HepG2 (cell line): ENCODE measurements around the gene RAC3. TPM values are rescaled to one million over a fixed set of nuclear protein-coding genes. Genes with fewer than 3 reads are reported as not detected.

Experiments
- ATM ChIP-seq: fragments of 450-650 bp; IDR thresholded peaks from 2 replicates; pipeline ENCODE4 v1.7.1; 2017; ENCODE audit warnings: mild to moderate bottlenecking, borderline replicate concordance
- CREBL2 ChIP-seq: sonication (generic); formaldehyde crosslinking; IDR thresholded peaks from 2 replicates; pipeline ENCODE4 v1.8.1; 2023; ENCODE audit warnings: missing genetic modification reagents, mild to moderate bottlenecking, borderline replicate concordance
- CREM ChIP-seq, 2 experiments: sonication (generic) in 1 of 2; formaldehyde crosslinking in 1 of 2; IDR thresholded peaks; 2 replicates each; pipeline versions ENCODE4 v1.4.0 to v1.6.1; 2016 to 2020; ENCODE audit warnings: antibody characterized with exemption in 1 of 2, mild to moderate bottlenecking in 1 of 2, missing genetic modification reagents in 1 of 2
- ELF4 ChIP-seq: sonication (generic); formaldehyde crosslinking; IDR thresholded peaks from 2 replicates; pipeline ENCODE4 v1.5.0; 2020; ENCODE audit warnings: missing genetic modification reagents, mild to moderate bottlenecking, moderate library complexity, borderline replicate concordance
- FOXA3 ChIP-seq: IDR thresholded peaks from 2 replicates; pipeline ENCODE4 v1.6.1; 2016; ENCODE audit warnings: missing genetic modification reagents, missing compliant biosample characterization
- FOXK1 ChIP-seq: sonication (generic); formaldehyde crosslinking; IDR thresholded peaks from 2 replicates; pipeline ENCODE4 v1.4.0; 2020; ENCODE audit warnings: low read depth, missing genetic modification reagents, borderline replicate concordance
- GTF3A ChIP-seq: sonication (generic); formaldehyde crosslinking; conservative IDR thresholded peaks from 2 replicates; pipeline ENCODE4 v1.4.0; 2020; ENCODE audit warnings: mild to moderate bottlenecking, missing genetic modification reagents
- HNF4A ChIP-seq: sonication (generic); formaldehyde crosslinking; IDR thresholded peaks from 2 replicates; pipeline ENCODE4 v1.4.0; 2020; ENCODE audit warnings: missing genetic modification reagents
- IKZF4 ChIP-seq: sonication (generic); formaldehyde crosslinking; IDR thresholded peaks from 2 replicates; pipeline ENCODE4 v1.5.1; 2020; ENCODE audit warnings: borderline replicate concordance, mild to moderate bottlenecking, low read depth, missing genetic modification reagents; ENCODE audit errors: not compliant biosample characterization
- KDM5B ChIP-seq: sonication (generic); formaldehyde crosslinking; IDR thresholded peaks from 2 replicates; pipeline ENCODE4 v1.4.0; 2020; ENCODE audit warnings: missing genetic modification reagents, mild to moderate bottlenecking, borderline replicate concordance
- MTA1 ChIP-seq: sonication (generic); formaldehyde crosslinking; IDR thresholded peaks from 2 replicates; pipeline ENCODE4 v1.4.0; 2020; ENCODE audit warnings: missing genetic modification reagents, mild to moderate bottlenecking, borderline replicate concordance
- NFIB ChIP-seq: sonication (generic); formaldehyde crosslinking; IDR thresholded peaks from 2 replicates; pipeline ENCODE4 v1.9.0; 2021; ENCODE audit warnings: missing genetic modification reagents, mild to moderate bottlenecking, borderline replicate concordance
- POLR2A ChIP-seq, 2 experiments: IDR thresholded peaks; 2 replicates each; pipeline ENCODE4 v1.6.1; 2011; ENCODE audit warnings: low read depth in 2 of 2, low read length in 2 of 2, mild to moderate bottlenecking in 1 of 2, moderate library complexity in 1 of 2; ENCODE audit not compliant: insufficient read depth in 1 of 2
- TEAD3 ChIP-seq: optimal IDR thresholded peaks from 2 replicates; pipeline ENCODE3; 2016; ENCODE audit warnings: borderline replicate concordance
- ZFYVE20 ChIP-seq: sonication (generic); formaldehyde crosslinking; IDR thresholded peaks from 2 replicates; pipeline ENCODE4 v1.8.0; 2023; ENCODE audit warnings: low read depth, mild to moderate bottlenecking, moderate library complexity, missing genetic modification reagents, borderline replicate concordance
- ZNF205 ChIP-seq: IDR thresholded peaks from 2 replicates; pipeline ENCODE4 v1.6.1; 2018; ENCODE audit warnings: missing biosample characterization, missing genetic modification reagents
- ZNF235 ChIP-seq: sonication (generic); formaldehyde crosslinking; IDR thresholded peaks from 2 replicates; pipeline ENCODE4 v1.8.1; 2023; ENCODE audit warnings: mild to moderate bottlenecking, missing genetic modification reagents, borderline replicate concordance
- ZNF30 ChIP-seq: sonication (generic); formaldehyde crosslinking; IDR thresholded peaks from 2 replicates; pipeline ENCODE4 v1.5.0; 2020; ENCODE audit warnings: mild to moderate bottlenecking, missing genetic modification reagents
- ZNF441 ChIP-seq: sonication (generic); formaldehyde crosslinking; IDR thresholded peaks from 2 replicates; pipeline ENCODE4 v1.7.0; 2021; ENCODE audit warnings: missing genetic modification reagents, borderline replicate concordance
- ZNF724P ChIP-seq: sonication (generic); formaldehyde crosslinking; IDR thresholded peaks from 2 replicates; pipeline ENCODE4 v1.8.0; 2022; ENCODE audit warnings: missing genetic modification reagents, borderline replicate concordance
- ZNF781 ChIP-seq: sonication (generic); formaldehyde crosslinking; IDR thresholded peaks from 2 replicates; pipeline ENCODE4 v1.5.1; 2020; ENCODE audit warnings: borderline replicate concordance, mild to moderate bottlenecking, missing genetic modification reagents; ENCODE audit errors: not compliant biosample characterization
- ZSCAN20 ChIP-seq: sonication (generic); formaldehyde crosslinking; IDR thresholded peaks from 2 replicates; pipeline ENCODE4 v1.4.0; 2020; ENCODE audit warnings: missing genetic modification reagents, mild to moderate bottlenecking, borderline replicate concordance
- polyA plus RNA-seq, 8 experiments: library from polyadenylated mRNA; depleted of rRNA in 3 of 8; stranded (reverse) in 7 of 8; unstranded in 1 of 8; fragments of >200 nt; fragmentation: Illumina TruSeq in 4 of 8; extraction: Trizol in 4 of 8; gene quantifications; 2 replicates each; pipeline versions ENCODE4 v1.2.1 to v1.2.3, GENCODE V29; 2011 to 2016; ENCODE audit warnings: low read depth in 4 of 8, missing spikeins in 1 of 8, mixed read lengths in 1 of 8; ENCODE audit not compliant: insufficient read depth in 1 of 8
- total RNA-seq, 5 experiments: library from RNA; depleted of rRNA; stranded (reverse); fragments of >200 nt; fragmentation: Illumina TruSeq; extraction: Trizol; gene quantifications; 2 replicates each; pipeline ENCODE4 v1.2.3, GENCODE V29; 2016; ENCODE audit warnings: low read depth in 1 of 5
- TF ChIP-seq, protein P1 (sequence below): sonication (generic); formaldehyde crosslinking; IDR thresholded peaks from 2 replicates; pipeline ENCODE4 v1.5.0; 2020; ENCODE audit warnings: mild to moderate bottlenecking, missing genetic modification reagents
- TF ChIP-seq, protein P2 (sequence below), 2 experiments: IDR thresholded peaks; 2 replicates each; pipeline ENCODE4 v1.6.1; 2011 to 2012; ENCODE audit warnings: low read length in 2 of 2, borderline replicate concordance in 1 of 2, low read depth in 1 of 2, mild to moderate bottlenecking in 1 of 2, moderate library complexity in 1 of 2

Gene RAC3
- total and polyA plus RNA-seq, 2 of the 13 experiments (the other 11 are each of a cell fraction or from before 2014, with no cell fraction given) = 10.5 to 21.3 TPM

DNA sequence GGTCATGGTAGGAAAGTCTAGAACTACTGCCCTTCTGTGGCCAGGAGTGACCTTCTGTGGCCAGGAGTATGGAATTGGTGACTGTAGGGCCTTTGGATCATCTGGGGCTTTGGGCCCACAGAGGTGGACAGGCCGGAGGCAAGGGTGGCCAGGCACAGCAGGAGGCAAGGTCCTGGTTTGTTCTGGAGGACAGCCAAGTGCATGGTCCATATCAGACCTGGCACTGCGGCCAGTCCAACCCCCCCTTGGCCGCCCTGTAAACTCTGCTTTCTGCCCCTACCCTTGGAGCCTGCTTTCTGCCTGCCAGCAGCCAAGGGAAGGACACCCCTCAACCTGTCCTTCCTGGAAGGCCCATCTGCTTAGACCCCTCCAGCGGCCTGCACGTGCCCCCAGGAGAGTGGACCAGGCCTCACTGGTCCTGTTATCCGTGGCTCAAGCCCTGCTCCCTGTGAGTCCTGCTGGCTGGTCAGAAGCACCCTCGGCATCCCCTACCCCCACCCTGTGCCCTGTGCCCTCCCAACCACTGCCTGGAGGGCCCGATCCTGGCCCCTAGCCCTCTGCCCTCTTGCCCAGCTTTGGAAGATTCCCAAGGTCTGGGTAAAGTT lies 8.3 kb downstream of the RAC3 start (continued):
- TF ChIP-seq, protein P1, sequence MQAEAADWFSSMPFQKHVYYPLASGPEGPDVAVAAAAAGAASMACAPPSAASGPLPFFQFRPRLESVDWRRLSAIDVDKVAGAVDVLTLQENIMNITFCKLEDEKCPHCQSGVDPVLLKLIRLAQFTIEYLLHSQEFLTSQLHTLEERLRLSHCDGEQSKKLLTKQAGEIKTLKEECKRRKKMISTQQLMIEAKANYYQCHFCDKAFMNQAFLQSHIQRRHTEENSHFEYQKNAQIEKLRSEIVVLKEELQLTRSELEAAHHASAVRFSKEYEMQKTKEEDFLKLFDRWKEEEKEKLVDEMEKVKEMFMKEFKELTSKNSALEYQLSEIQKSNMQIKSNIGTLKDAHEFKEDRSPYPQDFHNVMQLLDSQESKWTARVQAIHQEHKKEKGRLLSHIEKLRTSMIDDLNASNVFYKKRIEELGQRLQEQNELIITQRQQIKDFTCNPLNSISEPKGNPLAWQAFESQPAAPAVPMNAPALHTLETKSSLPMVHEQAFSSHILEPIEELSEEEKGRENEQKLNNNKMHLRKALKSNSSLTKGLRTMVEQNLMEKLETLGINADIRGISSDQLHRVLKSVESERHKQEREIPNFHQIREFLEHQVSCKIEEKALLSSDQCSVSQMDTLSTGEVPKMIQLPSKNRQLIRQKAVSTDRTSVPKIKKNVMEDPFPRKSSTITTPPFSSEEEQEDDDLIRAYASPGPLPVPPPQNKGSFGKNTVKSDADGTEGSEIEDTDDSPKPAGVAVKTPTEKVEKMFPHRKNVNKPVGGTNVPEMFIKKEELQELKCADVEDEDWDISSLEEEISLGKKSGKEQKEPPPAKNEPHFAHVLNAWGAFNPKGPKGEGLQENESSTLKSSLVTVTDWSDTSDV (CRISPR knock-in tag) = no peak
- TF ChIP-seq, protein P2, sequence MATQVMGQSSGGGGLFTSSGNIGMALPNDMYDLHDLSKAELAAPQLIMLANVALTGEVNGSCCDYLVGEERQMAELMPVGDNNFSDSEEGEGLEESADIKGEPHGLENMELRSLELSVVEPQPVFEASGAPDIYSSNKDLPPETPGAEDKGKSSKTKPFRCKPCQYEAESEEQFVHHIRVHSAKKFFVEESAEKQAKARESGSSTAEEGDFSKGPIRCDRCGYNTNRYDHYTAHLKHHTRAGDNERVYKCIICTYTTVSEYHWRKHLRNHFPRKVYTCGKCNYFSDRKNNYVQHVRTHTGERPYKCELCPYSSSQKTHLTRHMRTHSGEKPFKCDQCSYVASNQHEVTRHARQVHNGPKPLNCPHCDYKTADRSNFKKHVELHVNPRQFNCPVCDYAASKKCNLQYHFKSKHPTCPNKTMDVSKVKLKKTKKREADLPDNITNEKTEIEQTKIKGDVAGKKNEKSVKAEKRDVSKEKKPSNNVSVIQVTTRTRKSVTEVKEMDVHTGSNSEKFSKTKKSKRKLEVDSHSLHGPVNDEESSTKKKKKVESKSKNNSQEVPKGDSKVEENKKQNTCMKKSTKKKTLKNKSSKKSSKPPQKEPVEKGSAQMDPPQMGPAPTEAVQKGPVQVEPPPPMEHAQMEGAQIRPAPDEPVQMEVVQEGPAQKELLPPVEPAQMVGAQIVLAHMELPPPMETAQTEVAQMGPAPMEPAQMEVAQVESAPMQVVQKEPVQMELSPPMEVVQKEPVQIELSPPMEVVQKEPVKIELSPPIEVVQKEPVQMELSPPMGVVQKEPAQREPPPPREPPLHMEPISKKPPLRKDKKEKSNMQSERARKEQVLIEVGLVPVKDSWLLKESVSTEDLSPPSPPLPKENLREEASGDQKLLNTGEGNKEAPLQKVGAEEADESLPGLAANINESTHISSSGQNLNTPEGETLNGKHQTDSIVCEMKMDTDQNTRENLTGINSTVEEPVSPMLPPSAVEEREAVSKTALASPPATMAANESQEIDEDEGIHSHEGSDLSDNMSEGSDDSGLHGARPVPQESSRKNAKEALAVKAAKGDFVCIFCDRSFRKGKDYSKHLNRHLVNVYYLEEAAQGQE (IDR thresholded peaks at IDR 0.05; ENCODE audit: borderline replicate concordance in 1 of 2, low read depth in 1 of 2, low read length in 2 of 2) = no peak
- TF ChIP-seq FOXA3 (CRISPR knock-in tag) = peak; percentile 13; the same call in 1 of the 2 replicates
- peak; percentile 87; the same call in 1 of the 2 replicates for TF ChIP-seq MTA1
- no peak for TF ChIP-seq FOXK1 (CRISPR knock-in tag)
- TF ChIP-seq CREM (IDR thresholded peaks at IDR 0.05) = no peak
- TF ChIP-seq CREM (CRISPR knock-in tag; IDR thresholded peaks at IDR 0.05) = no peak
- TF ChIP-seq ZFYVE20 (CRISPR knock-in tag) = no peak
- no peak for TF ChIP-seq CREBL2
- TF ChIP-seq ZNF781 = no peak
- TF ChIP-seq ZSCAN20 (CRISPR knock-in tag) = no peak
- no peak for TF ChIP-seq ELF4 (CRISPR knock-in tag)
- TF ChIP-seq NFIB (CRISPR knock-in tag) = no peak
- TF ChIP-seq IKZF4 = no peak
- no peak for TF ChIP-seq ZNF724P (CRISPR knock-in tag)
- TF ChIP-seq ZNF30 (CRISPR knock-in tag) = no peak
- TF ChIP-seq ZNF441 (CRISPR knock-in tag) = no peak
- no peak for TF ChIP-seq GTF3A
- TF ChIP-seq TEAD3 (CRISPR knock-in tag) = no peak
- TF ChIP-seq HNF4A = peak; percentile 85
- TF ChIP-seq ZNF205 (CRISPR knock-in tag) = no peak
- TF ChIP-seq ATM = no peak
- peak; percentile 56; the same call in 1 of the 2 replicates for TF ChIP-seq KDM5B (CRISPR knock-in tag)
- TF ChIP-seq POLR2A (IDR thresholded peaks at IDR 0.05; ENCODE audit: insufficient read depth in 1 of 2, low read depth in 2 of 2, low read length in 2 of 2) = no peak
- TF ChIP-seq ZNF235 (CRISPR knock-in tag) = peak; percentile 62; the same call in 1 of the 2 replicates
